Measurements from ENCODE around the gene NPEPPS.

GRCh38 chr17:47643116-47643515 lies 112.2 kb downstream of the NPEPPS start:
- TF ChIP-seq CTCF (IDR thresholded peaks at IDR 0.05): no peak
- TF ChIP-seq POLR2A (IDR thresholded peaks at IDR 0.05): no peak
